Type B pancreatic cell (in vitro differentiated cells): Measurements from ENCODE around the gene IL16. TPM values are rescaled to one million over a fixed set of nuclear protein-coding genes. Genes with fewer than 3 reads are reported as not detected.

ENCODE experiments used
- DNase-seq: peaks from one replicate; pipeline ENCODE4 v3.0.0; 2021; ENCODE audit warnings: mixed read lengths; ENCODE audit not compliant: unreplicated experiment; ENCODE audit errors: extremely low spot score
- H3K27ac Mint-ChIP-seq: 2 replicates; pipeline ENCODE4 v1.8.0; 2021; ENCODE audit warnings: mild to moderate bottlenecking, mixed read lengths
- H3K27me3 Mint-ChIP-seq: 2 replicates; pipeline ENCODE4 v1.8.0; 2021; ENCODE audit warnings: mixed read lengths
- H3K36me3 Mint-ChIP-seq: 2 replicates; pipeline ENCODE4 v1.8.0; 2021; ENCODE audit warnings: mixed read lengths
- H3K4me1 Mint-ChIP-seq: one replicate; pipeline ENCODE4 v1.8.0; 2021; ENCODE audit warnings: mixed read lengths; ENCODE audit not compliant: unreplicated experiment
- H3K4me3 Mint-ChIP-seq: 2 replicates; pipeline ENCODE4 v1.8.0; 2021; ENCODE audit warnings: mild to moderate bottlenecking, mixed read lengths
- H3K9me3 Mint-ChIP-seq: 2 replicates; pipeline ENCODE4 v1.8.0; 2021; ENCODE audit warnings: mixed read lengths
- CTCF ChIP-seq: fragments of 200-600 bp; sonication (generic); conservative IDR thresholded peaks from 2 replicates; pipeline ENCODE4 v1.5.0; 2021; ENCODE audit warnings: antibody characterized with exemption, mild to moderate bottlenecking
- total RNA-seq: library from RNA; stranded (reverse); gene quantifications from 2 replicates; pipeline ENCODE4 v1.2.1, GENCODE V29; 2021; ENCODE audit warnings: low replicate concordance

IL16 gene
- total RNA-seq, 1 donor from 2014 or later: 0.14 TPM

- DNase-seq: no peak
- Mint-ChIP-seq H3K36me3 (peaks cover 3% of the 10 kb centered on the region), H3K4me1 (peaks cover 11% of the 10 kb centered on the region), H3K4me3 (no peak overlapping the region), H3K27me3 (peaks cover 13% of the 10 kb centered on the region), H3K27ac (no peak overlapping the region), H3K9me3 (peaks cover 5% of the 10 kb centered on the region)
- TF ChIP-seq CTCF: no peak
Measured at GRCh38 chr15:81273855-81274254, 77.2 kb downstream of the IL16 start.

GRCh38 chr15:81274255-81274654, 77.6 kb downstream of the IL16 start:
- H3K27ac Mint-ChIP-seq: no peak overlapping the region
- H3K36me3 Mint-ChIP-seq: peaks cover 3% of the 10 kb centered on the region
- peaks cover 5% of the 10 kb centered on the region for H3K9me3 Mint-ChIP-seq
- H3K4me3 Mint-ChIP-seq: no peak overlapping the region
- peaks cover 11% of the 10 kb centered on the region for H3K4me1 Mint-ChIP-seq
- peaks cover 13% of the 10 kb centered on the region for H3K27me3 Mint-ChIP-seq
- TF ChIP-seq CTCF: no peak
- DNase-seq: no peak

DNA sequence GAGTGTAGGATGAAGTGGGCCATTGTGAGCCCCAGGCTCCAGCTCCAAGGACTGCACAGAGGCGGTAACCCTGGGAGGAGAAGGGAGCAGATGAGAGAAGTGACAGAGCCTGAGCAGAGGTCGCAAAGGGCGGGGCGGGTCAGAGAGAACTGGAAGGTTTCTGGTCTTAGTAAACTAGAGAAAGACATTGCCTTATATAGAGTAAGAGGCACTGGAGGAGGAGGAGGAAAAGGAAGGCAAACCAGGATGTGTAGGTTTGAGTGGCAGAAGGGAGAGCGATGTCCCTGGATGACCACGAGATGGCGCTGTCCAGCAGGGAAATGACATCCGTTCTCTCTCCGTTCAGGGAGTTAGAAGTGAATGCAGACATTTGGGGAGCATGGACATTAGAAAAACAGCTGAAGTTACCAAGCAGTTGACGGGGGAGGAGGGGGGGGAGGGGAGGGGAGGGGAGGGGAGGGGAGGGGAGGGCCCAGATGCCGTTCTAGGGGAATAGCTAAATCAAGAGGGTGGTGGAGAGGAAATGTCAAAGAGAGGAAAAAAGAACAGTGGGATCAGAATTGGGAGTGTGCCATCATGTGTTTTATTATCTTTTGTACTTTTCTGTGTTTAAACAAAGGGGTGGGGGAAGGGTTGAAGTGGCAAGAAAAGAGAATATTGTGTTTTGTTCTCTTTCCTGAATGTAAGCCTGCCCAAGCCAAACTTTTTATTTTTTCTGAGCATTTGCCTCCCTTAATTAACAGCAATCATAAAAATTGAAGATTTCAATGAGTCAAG, 78.4 kb downstream of the IL16 start:
- H3K9me3 Mint-ChIP-seq: peaks cover 5% of the 10 kb centered on the region
- H3K27me3 Mint-ChIP-seq: peaks cover 10% of the 10 kb centered on the region
- no peak overlapping the region for H3K4me3 Mint-ChIP-seq
- H3K27ac Mint-ChIP-seq: peak overlapping the region; percentile 27
- peaks cover 3% of the 10 kb centered on the region for H3K36me3 Mint-ChIP-seq
- peaks cover 11% of the 10 kb centered on the region for H3K4me1 Mint-ChIP-seq
- DNase-seq: no peak
- TF ChIP-seq CTCF: peak; percentile 89

DNA sequence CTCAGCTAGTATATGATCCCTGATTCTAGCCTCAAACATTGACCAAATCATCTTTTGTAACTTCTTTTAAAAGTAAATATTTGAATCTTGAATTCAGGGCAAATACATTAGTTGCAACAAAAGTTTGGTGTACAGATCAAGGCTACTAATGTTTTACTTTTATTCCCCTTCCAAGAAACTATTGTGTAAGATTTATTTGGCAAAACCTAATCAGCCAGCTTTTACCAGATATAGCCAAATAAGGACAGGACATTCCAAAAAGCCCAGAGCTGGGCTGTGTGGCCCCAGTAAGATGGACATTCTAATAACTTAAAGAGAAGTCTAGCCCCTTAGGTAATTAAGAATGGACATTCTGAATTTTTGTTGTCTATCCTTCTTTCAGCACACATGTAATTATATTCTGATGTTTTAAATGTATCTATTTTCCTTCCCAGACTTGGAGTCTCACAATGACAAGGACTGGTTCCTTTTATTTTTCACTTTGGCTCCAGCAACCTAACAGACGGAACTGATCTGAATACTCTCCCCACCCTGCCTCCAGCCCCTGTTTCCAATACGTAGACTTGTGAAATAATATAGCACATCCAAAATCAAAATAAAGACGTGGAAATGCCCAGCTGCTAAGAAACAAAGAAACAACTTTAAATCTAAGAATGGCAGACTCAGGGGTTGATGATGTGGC, 79.2 kb downstream of the IL16 start:
- no peak for TF ChIP-seq CTCF
- Mint-ChIP-seq H3K4me1 (peaks cover 11% of the 10 kb centered on the region), H3K27me3 (peaks cover 4% of the 10 kb centered on the region), H3K27ac (no peak overlapping the region), H3K4me3 (no peak overlapping the region), H3K36me3 (peaks cover 3% of the 10 kb centered on the region), H3K9me3 (peaks cover 5% of the 10 kb centered on the region)
- DNase-seq: no peak

DNA sequence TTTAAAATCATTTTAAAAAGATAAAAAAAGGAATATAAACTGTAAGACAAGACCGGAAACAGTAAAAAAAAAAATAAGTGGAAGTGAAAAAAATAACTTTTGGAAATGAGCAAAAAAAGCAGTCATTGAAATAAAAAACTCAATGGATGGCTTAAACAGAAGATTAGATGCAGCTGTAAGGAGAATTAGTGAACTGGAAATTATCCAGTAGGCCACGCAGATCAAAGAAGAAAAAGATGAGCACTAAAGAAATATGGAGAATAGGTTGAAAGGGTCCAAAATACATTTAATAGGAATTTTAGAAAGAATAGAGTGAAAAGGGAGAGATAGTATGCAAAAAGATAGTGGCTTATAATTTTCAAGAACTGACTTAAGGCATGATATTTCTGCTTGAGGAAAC, 80.3 kb downstream of the IL16 start:
- DNase-seq: no peak
- Mint-ChIP-seq H3K36me3 (peaks cover 3% of the 10 kb centered on the region), H3K27ac (no peak overlapping the region), H3K4me3 (no peak overlapping the region), H3K4me1 (peaks cover 18% of the 10 kb centered on the region), H3K27me3 (peaks cover 4% of the 10 kb centered on the region), H3K9me3 (peaks cover 10% of the 10 kb centered on the region)
- TF ChIP-seq CTCF: no peak
